Transverse colon (tissue), 4 donors: ENCODE data around the gene RALGPS1. TPM values are rescaled to one million over a fixed set of nuclear protein-coding genes. Genes with fewer than 3 reads are reported as not detected.

Experiments used
- DNase-seq: peaks from one replicate; pipeline ENCODE4 v3.0.0-alpha.2; 2019
- H3K27ac ChIP-seq, 4 donors: fragments of 200-600 bp; sonication (generic); 2 replicates each; pipeline ENCODE4 v1.5.1; 2016 to 2018; ENCODE audit warnings: inconsistent platforms in 4 of 4
- H3K27me3 ChIP-seq: fragments of 200-600 bp; sonication (generic); 2 replicates; pipeline ENCODE4 v1.5.1; 2017; ENCODE audit warnings: inconsistent platforms
- H3K36me3 ChIP-seq, 4 donors: fragments of 200-600 bp; sonication (generic); 2 replicates each; pipeline ENCODE4 v1.5.1; 2017 to 2019; ENCODE audit warnings: inconsistent platforms in 4 of 4
- H3K4me1 ChIP-seq, 4 donors: fragments of 200-600 bp; sonication (generic); 2 replicates each; pipeline ENCODE4 v1.5.1; 2017 to 2020; ENCODE audit warnings: inconsistent platforms in 4 of 4
- H3K4me3 ChIP-seq, 4 donors: fragments of 200-600 bp; sonication (generic); 1 replicate in 1 of 4; 2 replicates in 3 of 4; pipeline versions ENCODE4 v1.5.1 to v1.6.1; 2017 to 2019; ENCODE audit warnings: inconsistent platforms in 4 of 4
- H3K9me3 ChIP-seq, 2 donors: fragments of 200-600 bp; sonication (generic); 2 replicates each; pipeline ENCODE4 v1.5.1; 2017 to 2019; ENCODE audit warnings: inconsistent platforms in 2 of 2
- CTCF ChIP-seq, 5 experiments: fragments of 200-600 bp in 3 of 5; fragments of 450-650 bp in 2 of 5; sonication (generic) in 3 of 5; IDR thresholded peaks; 1 replicate in 2 of 5; 2 replicates in 3 of 5; pipeline ENCODE4 v1.5.1; 2016 to 2017; ENCODE audit warnings: antibody characterized with exemption in 5 of 5, inconsistent platforms in 3 of 5, mild to moderate bottlenecking in 2 of 5, moderate library complexity in 1 of 5
- EP300 ChIP-seq: sonication (generic); formaldehyde crosslinking; IDR thresholded peaks from one replicate; pipeline ENCODE4 v1.6.1; 2017; ENCODE audit warnings: antibody characterized with exemption, low read depth
- POLR2A ChIP-seq: fragments of 450-650 bp; IDR thresholded peaks from one replicate; pipeline ENCODE4 v1.6.1; 2016; ENCODE audit warnings: antibody characterized with exemption, mild to moderate bottlenecking, moderate library complexity
- POLR2AphosphoS5 ChIP-seq, 3 donors: sonication (generic); formaldehyde crosslinking; IDR thresholded peaks; one replicate each; pipeline ENCODE4 v1.6.1; 2016; ENCODE audit warnings: antibody characterized with exemption in 3 of 3
- WGBS, 2 donors: methylation state at CpG; one replicate each; pipeline ENCODE4 v1.1.5; 2018; ENCODE audit warnings: low coverage in 1 of 2; 5-methylcytosine and 5-hydroxymethylcytosine counted together
- in situ Hi-C, 4 donors: fragments of 200-750 bp; cut with MboI; loops; one replicate each; pipeline versions ENCODE4 v1.15.0 to v1.15.1; 2017; ENCODE audit warnings: low sequenced_read_pairs in 3 of 4, low pct_ligation_motif_present in 1 of 4, low pct_unique_long_range_greater_than_20kb in 1 of 4
- intact Hi-C: fragments of 100-400 bp; cut with DNase I; formaldehyde crosslinking; loops from one replicate; pipeline ENCODE4 v1.15.1; 2023; ENCODE audit warnings: low total_unique reads
- total RNA-seq, 4 donors: library from RNA; depleted of rRNA; stranded (reverse); fragments of >200 nt; gene quantifications; one replicate each; pipeline ENCODE4 v1.1.0, GENCODE V29; 2016

The RALGPS1 gene
- total RNA-seq, 4 donors from 2014 or later: 46.0 to 119 (median 87.6) TPM

- Histone ChIP-seq H3K27me3 (no peaks in the 10 kb centered on the region), H3K27ac (no peak overlapping the region), H3K9me3 (no peaks in the 10 kb centered on the region), H3K36me3 (no peaks in the 10 kb centered on the region), H3K4me1 (no peaks in the 10 kb centered on the region), H3K4me3 (no peak overlapping the region)
- intact Hi-C loops: no loop called here
- in situ Hi-C loops: no loop called here
- no peak for TF ChIP-seq EP300
- TF ChIP-seq POLR2A: no peak
- TF ChIP-seq POLR2AphosphoS5 (IDR thresholded peaks at IDR 0.05): no peak
- no peak for TF ChIP-seq CTCF (IDR thresholded peaks at IDR 0.05)
- WGBS, 2 donors: 90 to 94% methylated on average over 4 to 11 of the region's 11 CpGs
- DNase-seq: no peak
Measured at GRCh38 chr9:126932871-126933321, 18.3 kb downstream of the RALGPS1 start.

GRCh38 chr9:126933334-126933980 lies 18.9 kb downstream of the RALGPS1 start:
- TF ChIP-seq POLR2AphosphoS5 (IDR thresholded peaks at IDR 0.05) (no peak), POLR2A (no peak)
- Histone ChIP-seq H3K4me1 (no peaks in the 10 kb centered on the region), H3K4me3 (no peak overlapping the region), H3K27me3 (no peaks in the 10 kb centered on the region), H3K27ac (no peak overlapping the region), H3K36me3 (no peaks in the 10 kb centered on the region), H3K9me3 (no peaks in the 10 kb centered on the region)
- 94% methylated on average over 11 of the region's 11 CpGs; no CpG with 5 or more reads in 1 of the 2 donors for WGBS, 2 donors
- in situ Hi-C loops (no loop called here), intact Hi-C loops (no loop called here)
- DNase-seq: no peak

GRCh38 chr9:126934441-126934840 lies 19.9 kb downstream of the RALGPS1 start:
- no peak for DNase-seq
- Histone ChIP-seq H3K27ac (no peak overlapping the region), H3K4me1 (no peaks in the 10 kb centered on the region), H3K4me3 (no peak overlapping the region), H3K36me3 (no peaks in the 10 kb centered on the region), H3K27me3 (no peaks in the 10 kb centered on the region), H3K9me3 (no peaks in the 10 kb centered on the region)
- 89 to 93% methylated on average over 3 to 8 of the region's 8 CpGs for WGBS, 2 donors
- intact Hi-C loops (no loop called here), in situ Hi-C loops (no loop called here)
- TF ChIP-seq CTCF (IDR thresholded peaks at IDR 0.05): no peak
- no peak for TF ChIP-seq POLR2AphosphoS5 (IDR thresholded peaks at IDR 0.05)

- WGBS, 2 donors: 82 to 84% methylated on average over 2 to 5 of the region's 5 CpGs
- in situ Hi-C loops: loop anchor here in 1 of 4 donors (5.0 kb wide), 1 partner anchor 267 kb away; no protein-coding TSS in a partner anchor
- intact Hi-C loops: no loop called here
- Histone ChIP-seq H3K9me3 (no peaks in the 10 kb centered on the region), H3K36me3 (no peaks in the 10 kb centered on the region), H3K4me3 (no peak overlapping the region), H3K27me3 (no peaks in the 10 kb centered on the region), H3K4me1 (peaks cover 0 to 2% (median 0%) of the 10 kb centered on the region in 4 donors), H3K27ac (no peak overlapping the region)
- TF ChIP-seq POLR2A: no peak
- TF ChIP-seq EP300: no peak
- no peak for TF ChIP-seq POLR2AphosphoS5 (IDR thresholded peaks at IDR 0.05)
- no peak for TF ChIP-seq CTCF (IDR thresholded peaks at IDR 0.05)
- no peak for DNase-seq
Measured at GRCh38 chr9:126935630-126936029, 21.0 kb downstream of the RALGPS1 start.

GRCh38 chr9:126937444-126937843 lies 22.9 kb downstream of the RALGPS1 start:
- no peak overlapping the region for H3K27ac ChIP-seq
- intact Hi-C loops: no loop called here
- DNase-seq: no peak
- H3K4me3 ChIP-seq: no peak overlapping the region
- no peak for TF ChIP-seq EP300
- TF ChIP-seq POLR2A: no peak
- no peak for TF ChIP-seq POLR2AphosphoS5 (IDR thresholded peaks at IDR 0.05)
- no peak for TF ChIP-seq CTCF (IDR thresholded peaks at IDR 0.05)
- no peaks in the 10 kb centered on the region for H3K27me3 ChIP-seq
- no peaks in the 10 kb centered on the region for H3K36me3 ChIP-seq
- in situ Hi-C loops: loop anchor here in 1 of 4 donors (5.0 kb wide), 1 partner anchor 265 kb away; no protein-coding TSS in a partner anchor
- no peaks in the 10 kb centered on the region for H3K9me3 ChIP-seq
- H3K4me1 ChIP-seq: peaks cover 0 to 8% (median 0%) of the 10 kb centered on the region in 4 donors
